ENCODE results near the gene CUX1.
A peak's percentile ranks its signal among the peaks of the same experiment; 100 is the strongest.
"Not testable (repeated sequence)": the region's sequence is repeated elsewhere in the genome, so short reads cannot be mapped to it uniquely, and the experiment has no call there.

Gene CUX1

GRCh38 chr7:102302025-102302424 lies 484.6 kb downstream of the CUX1 start:
- no peak for DNase-seq

GRCh38 chr7:102303669-102304422 lies 486.4 kb downstream of the CUX1 start:
- no peak for DNase-seq

GRCh38 chr7:102304668-102305067 lies 487.2 kb downstream of the CUX1 start:
- no peak for DNase-seq

GRCh38 chr7:102305414-102306268 lies 488.2 kb downstream of the CUX1 start:
- no peak for DNase-seq

- peak; percentile 7 for DNase-seq
These were observed 489.7 kb downstream of the CUX1 start for GRCh38 chr7:102306916-102307677.

- DNase-seq, result no peak
These were observed 493.0 kb downstream of the CUX1 start for GRCh38 chr7:102310414-102310815.

GRCh38 chr7:102312317-102312716 lies 494.9 kb downstream of the CUX1 start:
- no peak for DNase-seq

- DNase-seq, result no peak
These were observed 496.8 kb downstream of the CUX1 start for GRCh38 chr7:102313997-102314780.

GRCh38 chr7:102317231-102318059 lies 500.0 kb downstream of the CUX1 start:
- no peak for DNase-seq

- DNase-seq, result no peak
These were observed 501.1 kb downstream of the CUX1 start for GRCh38 chr7:102318482-102318971.

GRCh38 chr7:102319671-102320070 lies 502.2 kb downstream of the CUX1 start:
- DNase-seq, result no peak

- DNase-seq, result no peak
These were observed 502.8 kb downstream of the CUX1 start for GRCh38 chr7:102320181-102320580.

- no peak for DNase-seq
These were observed 503.4 kb downstream of the CUX1 start for GRCh38 chr7:102320601-102321350.

GRCh38 chr7:102321351-102322201 lies 504.1 kb downstream of the CUX1 start:
- no peak for DNase-seq

GRCh38 chr7:102322202-102322715 lies 504.8 kb downstream of the CUX1 start:
- no peak for DNase-seq

GRCh38 chr7:102323914-102324195 lies 506.4 kb downstream of the CUX1 start:
- no peak for DNase-seq

GRCh38 chr7:102325106-102325505 lies 507.7 kb downstream of the CUX1 start:
- DNase-seq, result not testable (repeated sequence)

- DNase-seq, result no peak
These were observed 508.9 kb downstream of the CUX1 start for GRCh38 chr7:102326157-102326889.

- not testable (repeated sequence) for DNase-seq
These were observed 509.8 kb downstream of the CUX1 start for GRCh38 chr7:102327183-102327582.

Measured in NCI-H748 treated with DMSO at 0.1 percent for 48 hours (cell line).